NCI-H345 treated with DMSO at 0.1 percent for 48 hours (cell line): ENCODE results near the gene RHBDF1.
A peak's percentile ranks its signal among the peaks of the same experiment; 100 is the strongest.
"Not testable (repeated sequence)": the region's sequence is repeated elsewhere in the genome, so short reads cannot be mapped to it uniquely, and the experiment has no call there.

Experiments used
- DNase-seq: peaks from one replicate; lab custom pipeline; 2025; ENCODE audit not compliant: unreplicated experiment; lab: John Stamatoyannopoulos, UW

The RHBDF1 gene

DNA sequence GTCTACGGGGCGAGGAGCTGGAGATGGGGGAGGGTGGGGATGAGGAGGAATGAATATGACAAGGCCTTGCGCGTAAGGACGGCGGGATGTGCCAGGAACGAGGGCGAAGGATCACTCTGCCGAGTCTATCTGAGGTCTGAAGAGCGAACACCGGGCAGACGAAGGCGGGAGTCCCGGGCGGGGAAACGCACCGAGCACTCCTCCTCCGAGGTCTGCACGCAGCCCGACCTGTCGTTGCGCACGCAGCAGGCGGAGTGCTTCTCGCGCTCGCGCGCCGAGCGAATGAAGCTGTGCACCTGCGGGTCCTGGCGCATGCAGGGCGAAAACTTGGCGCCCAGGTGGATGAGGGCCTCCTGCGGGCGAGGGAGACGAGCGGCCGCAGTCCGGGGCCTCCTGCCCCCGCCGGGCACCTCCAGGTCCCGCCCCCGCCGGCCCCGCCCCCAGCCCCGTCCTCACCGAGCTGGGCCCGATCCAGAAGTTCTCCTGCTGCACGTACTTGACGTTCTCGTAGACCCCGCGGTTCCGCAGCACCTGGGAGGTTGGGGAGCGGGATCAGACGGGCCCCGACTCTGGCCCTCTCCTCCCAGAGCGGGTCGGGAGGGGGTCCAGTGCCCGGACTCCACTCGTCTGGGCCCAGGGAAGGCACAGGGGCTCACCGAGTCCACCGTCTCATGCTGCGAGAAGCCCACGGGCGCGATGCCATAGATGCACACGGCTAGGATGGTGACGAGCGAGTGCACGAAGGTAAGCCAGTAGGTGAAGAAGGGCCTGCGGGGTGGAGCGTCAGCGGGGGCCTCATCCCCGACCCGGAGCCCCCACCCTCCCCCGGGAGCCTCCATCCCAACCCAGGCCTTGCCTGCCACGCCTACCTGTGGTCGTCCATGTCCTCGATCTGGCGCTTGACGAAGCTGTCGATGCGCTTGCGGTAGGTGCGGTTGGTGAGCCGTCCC lies 11.2 kb downstream of the RHBDF1 start:
- no peak for DNase-seq

DNA sequence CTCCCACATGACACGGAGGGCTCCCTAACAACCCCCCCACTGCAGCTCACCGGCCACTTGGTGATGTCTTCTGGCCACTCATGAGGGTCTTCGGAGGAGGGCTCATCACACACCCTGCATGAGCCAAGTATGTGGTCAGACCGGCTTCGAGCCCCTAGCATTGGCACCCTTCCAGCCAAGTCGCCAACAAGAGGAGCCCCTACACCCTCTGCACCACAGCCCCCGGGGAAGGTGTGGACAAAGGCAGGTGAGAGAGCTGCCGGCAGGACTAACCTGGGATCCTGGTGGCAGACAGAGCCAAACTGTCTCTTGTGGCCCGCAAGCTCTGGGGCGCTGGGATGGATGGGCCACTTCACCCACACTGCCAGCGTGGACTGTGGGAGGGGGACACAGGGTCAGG lies 12.3 kb downstream of the RHBDF1 start:
- no peak for DNase-seq

DNA sequence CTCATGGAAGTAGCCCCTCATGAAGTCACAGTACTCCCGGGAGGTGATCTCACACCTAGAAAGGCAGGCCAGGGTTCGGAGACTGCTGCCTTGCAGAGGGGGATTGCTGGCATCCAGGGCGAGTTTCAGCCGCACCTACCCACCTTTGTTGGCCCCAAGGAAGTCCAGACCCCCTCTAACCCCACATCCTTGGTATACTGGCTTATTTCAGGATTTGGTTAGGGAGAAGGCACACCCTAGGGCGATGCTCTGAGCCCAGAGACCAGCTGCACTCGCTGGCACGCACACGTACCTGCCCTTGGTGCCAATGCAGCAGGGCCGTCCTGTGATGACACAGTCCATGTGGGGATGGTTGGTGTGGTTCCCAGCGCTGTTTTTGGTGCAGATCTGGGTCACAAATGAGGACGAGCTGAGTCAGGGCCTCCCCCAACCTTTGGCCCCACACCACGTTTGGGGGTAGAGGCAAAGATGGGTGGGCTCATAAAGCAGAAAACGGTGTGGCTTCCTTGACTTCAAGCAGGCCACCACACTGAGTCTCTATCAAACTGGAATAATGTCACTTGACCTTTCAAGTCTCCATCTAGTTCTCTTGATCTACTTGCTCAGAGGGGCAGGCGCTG lies 12.9 kb downstream of the RHBDF1 start:
- DNase-seq = no peak

- no peak for DNase-seq
These were observed 13.7 kb downstream of the RHBDF1 start for GRCh38 chr16:58491-59439.

GRCh38 chr16:57711-58110 lies 14.7 kb downstream of the RHBDF1 start:
- no peak for DNase-seq

- no peak for DNase-seq
These were observed 16.1 kb downstream of the RHBDF1 start for GRCh38 chr16:56231-56927.

- no peak for DNase-seq
These were observed 16.8 kb downstream of the RHBDF1 start for GRCh38 chr16:55571-56136.

DNA sequence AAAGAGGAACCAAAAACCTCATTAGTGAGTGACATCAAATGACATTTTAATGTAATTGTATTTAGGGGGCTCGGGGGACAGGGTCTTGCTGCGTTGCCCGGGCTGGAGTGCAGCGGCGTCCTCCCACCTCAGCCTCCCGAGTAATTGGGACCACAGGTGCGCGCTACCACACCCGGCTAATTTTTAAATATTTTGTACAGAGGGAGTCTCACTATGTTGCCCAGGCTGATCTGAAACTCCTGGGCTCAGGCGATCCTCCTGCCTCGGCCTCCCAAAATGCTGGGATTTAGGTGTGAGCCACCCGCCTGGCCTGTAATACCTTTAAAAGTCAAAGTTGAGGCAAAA lies 18.2 kb downstream of the RHBDF1 start:
- DNase-seq = no peak

DNA sequence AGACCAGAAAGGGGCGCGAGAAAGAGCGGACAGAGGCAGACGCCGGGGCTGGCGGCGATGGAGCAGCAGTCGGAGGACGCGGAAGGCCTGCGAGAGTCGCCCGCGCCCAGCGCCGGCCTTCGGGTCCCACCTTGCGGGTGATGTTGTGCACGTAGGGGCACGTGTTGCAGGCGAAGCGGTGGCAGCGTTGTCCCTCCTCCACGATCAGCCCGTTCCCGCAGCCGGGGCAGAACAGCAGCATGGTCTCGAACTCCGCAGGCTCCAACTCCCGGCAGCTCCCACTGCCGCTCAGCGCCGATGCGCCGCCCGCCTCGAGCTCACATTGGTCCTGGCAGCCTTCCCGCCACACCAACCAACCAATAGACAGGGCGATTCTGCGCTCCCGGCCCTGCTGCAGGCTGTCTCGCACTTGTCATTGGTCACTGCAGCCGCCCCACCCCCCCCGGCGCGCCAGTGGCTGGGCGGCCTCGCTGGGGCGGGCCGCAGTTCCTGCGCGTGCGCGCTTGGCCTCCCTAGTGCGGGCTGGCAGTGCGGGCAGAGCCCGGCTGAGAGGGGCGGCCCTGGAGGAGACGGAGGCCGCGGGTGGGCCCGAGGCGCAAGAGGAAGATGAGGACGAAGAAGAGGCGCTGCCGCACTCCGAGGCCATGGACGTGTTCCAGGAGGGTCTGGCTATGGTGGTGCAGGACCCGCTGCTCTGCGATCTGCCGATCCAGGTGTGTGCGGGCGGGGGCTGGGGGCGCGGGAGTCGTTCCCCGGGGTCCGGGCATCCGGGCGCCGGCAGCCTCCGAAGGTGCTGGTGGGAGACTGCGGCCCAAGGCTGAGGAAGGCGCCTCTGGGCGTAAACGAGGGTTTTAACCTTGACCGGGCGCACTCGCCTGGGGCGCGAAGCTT lies 18.8 kb downstream of the RHBDF1 start, which contains the start of the genes POLR3K and SNRNP25:
Gene POLR3K (minus strand): TSS at position 263 of the 891 bp plus-strand sequence. CDS start 22 bp downstream, at position 241.
Gene SNRNP25 (plus strand): TSS at position 483 of the 891 bp plus-strand sequence. CDS start 189 bp downstream, at position 672.
- DNase-seq = peak; percentile 93

GRCh38 chr16:50769-51591 lies 21.5 kb downstream of the RHBDF1 start:
- DNase-seq = peak; percentile 9

DNA sequence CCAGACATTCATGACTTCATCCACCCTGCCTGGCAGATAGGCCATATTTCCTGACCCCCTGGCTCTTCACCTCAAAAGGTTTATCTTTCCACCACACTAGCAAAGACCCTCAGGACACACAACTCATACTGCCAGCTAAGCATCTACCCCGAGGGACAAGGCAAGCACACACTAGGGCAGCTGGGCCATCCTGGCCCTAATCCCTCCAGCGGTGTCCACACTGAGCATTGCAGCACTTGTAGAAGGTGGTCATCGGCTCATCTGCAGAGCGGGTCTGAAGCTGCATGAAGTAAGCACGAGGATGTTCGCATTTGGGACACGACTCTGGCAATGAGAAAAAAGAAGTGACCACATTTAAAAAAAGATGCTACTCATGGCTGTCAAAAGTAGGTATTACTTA lies 25.2 kb downstream of the RHBDF1 start:
- DNase-seq = no peak

DNA sequence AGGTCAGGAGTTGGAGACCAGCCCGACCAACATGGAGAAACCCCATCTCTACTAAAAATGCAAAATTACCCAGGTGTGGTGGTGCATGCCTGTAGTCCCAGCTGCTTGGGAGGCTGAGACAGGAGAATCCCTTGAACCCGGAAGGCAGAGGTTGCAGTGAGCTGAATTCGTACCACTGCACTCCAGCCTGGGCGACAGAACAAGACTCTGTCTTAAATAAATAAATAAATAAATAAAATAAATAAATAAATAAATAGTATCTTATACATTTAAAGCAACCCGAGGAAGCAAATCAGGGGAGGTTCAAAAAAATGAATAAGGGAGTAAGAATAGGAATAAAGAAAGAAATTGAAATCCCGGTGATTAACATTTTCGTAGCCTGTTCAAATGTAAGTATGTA lies 25.9 kb downstream of the RHBDF1 start:
- not testable (repeated sequence) for DNase-seq

DNA sequence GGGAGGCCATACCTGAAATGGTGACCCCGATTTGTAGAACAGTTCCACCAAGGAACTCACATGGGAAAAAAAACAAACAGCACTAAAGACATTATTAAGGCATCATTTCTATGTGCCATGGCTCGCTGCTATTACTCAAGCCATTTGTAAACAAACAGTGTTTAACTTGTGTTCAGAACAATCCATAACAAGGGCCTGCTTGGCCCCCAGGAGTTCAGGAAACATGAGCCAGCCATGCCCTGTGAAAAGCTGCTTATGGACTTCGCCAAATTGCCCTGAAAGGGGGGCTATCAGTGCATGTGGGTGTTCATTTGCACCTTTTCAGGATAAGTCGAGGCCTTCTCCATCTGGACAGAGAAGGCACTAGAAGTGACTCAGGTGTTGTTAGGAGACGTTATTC lies 27.0 kb downstream of the RHBDF1 start:
- DNase-seq = no peak

DNA sequence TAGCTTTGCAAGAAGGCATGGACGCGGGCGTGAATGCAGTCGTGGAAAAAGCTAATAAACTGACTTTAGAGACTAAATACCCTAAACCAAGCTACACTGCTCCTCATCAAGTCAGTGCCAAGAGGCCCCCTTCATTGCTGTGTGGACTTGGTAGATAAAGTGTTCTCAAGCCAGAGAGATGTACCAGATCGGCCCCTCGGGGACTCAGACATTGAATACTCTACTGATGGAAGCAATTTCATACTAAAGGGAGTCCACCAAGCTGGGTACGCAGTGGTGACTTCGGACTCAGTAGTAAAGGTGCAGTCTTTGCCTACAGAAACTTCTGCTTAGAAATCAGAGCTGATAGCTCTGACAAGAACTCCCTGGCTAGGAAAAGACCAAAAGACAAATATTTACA lies 27.8 kb downstream of the RHBDF1 start:
- DNase-seq = no peak

DNA sequence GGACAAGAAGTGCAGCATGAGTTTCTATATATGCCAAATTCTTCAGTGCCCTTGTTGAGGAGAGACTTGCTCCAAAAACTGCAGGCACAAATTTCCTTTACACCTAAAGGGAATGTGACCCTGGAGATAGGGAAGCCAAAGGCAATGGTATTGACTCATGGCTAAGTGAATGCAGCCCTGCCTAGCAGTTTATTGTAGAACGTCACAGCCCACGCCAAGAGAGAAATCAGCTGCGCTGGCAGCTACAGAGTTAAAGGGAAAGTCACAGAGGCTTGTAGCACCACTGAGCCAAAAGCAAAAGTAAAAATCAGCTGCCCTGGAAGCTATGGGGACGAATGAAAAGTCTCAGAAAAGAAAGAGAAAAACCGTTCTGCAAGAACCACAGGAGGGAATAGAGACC lies 29.1 kb downstream of the RHBDF1 start:
- no peak for DNase-seq

- DNase-seq = no peak
These were observed 29.7 kb downstream of the RHBDF1 start for GRCh38 chr16:42691-43090.

DNA sequence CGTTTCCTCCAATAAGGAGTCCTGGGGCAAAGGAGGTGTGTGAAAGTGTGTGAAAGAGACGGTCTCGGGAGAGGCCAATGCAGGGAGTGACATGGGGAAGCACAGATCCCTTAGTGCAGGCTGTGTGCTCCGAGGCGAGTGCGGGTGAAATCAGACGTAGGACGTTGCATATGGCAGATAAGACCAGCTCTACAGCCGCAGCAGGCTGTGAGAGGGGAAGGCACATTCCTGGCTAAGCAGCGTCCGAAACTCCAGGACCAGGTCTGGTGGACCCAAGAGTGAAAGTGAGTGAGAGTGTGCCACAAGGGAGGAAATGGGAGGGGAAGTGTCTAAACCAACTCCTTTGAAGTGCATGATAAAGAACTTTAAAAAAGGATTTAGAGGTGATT lies 30.4 kb downstream of the RHBDF1 start:
- DNase-seq = no peak

DNA sequence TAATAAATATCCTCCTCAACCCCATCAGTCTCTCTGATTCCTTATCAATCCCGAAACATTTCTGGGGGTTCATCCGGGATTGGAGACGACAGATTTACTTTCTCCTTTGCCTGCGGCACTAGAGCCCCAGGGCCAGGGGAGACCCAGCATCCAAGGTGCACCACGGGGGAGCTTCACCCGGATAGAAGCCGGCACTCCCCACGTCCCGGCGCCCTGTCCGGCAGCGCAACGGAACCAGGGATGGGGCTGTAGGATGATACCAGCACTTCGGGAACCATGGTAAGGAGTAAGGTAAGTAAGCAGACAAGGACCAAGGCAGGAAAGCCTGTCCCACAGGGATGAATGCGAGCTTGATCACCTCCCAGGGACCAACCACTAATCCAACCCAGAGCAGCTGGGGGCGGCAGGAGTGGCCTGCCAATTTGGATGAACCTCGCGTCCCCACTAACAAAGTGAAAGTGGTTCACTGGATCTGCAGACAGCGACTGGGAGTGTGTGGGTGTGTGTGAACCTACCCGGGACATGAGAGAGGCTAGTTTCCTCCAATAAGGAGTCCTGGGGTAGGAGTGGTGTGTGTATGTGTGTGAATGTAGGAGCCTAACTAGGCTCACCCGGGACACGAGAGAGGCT lies 30.9 kb downstream of the RHBDF1 start:
- DNase-seq = no peak
